B cell (primary cell): Measurements from ENCODE around the gene ANKHD1. TPM values are rescaled to one million over a fixed set of nuclear protein-coding genes. Genes with fewer than 3 reads are reported as not detected.

Source experiments
- ATAC-seq: fragments of 200-7000 bp; cut with Tn5 transposase; one replicate; pipeline ENCODE4 v1.10.0; 2021; ENCODE audit warnings: low read depth, mild to moderate bottlenecking, moderate number of reproducible peaks, moderate library complexity
- CTCF ChIA-PET: fragments of 350-600 bp; sonication (Branson Sonifier 250); formaldehyde crosslinking; loops from one replicate; lab custom pipeline; 2021; ENCODE audit warnings: antibody characterized with exemption, inconsistent platforms; lab: Charles Lee
- POLR2A ChIA-PET: fragments of 350-600 bp; sonication (Branson Sonifier 250); formaldehyde crosslinking; loops from one replicate; lab custom pipeline; 2021; ENCODE audit warnings: antibody characterized with exemption; lab: Charles Lee
- DNase-seq: peaks from one replicate; pipeline ENCODE4 v3.0.0; 2013
- H2AFZ ChIP-seq: 2 replicates; pipeline ENCODE4 v1.6.1; 2012; ENCODE audit warnings: mild to moderate bottlenecking, low read depth, low read length; ENCODE audit not compliant: insufficient read depth, poor library complexity, severe bottlenecking
- H3K27ac ChIP-seq, 2 donors: 1 replicate in 1 of 2; 2 replicates in 1 of 2; pipeline ENCODE4 v1.5.1; 2012 to 2013; ENCODE audit warnings: low read length in 2 of 2, mild to moderate bottlenecking in 2 of 2, moderate library complexity in 1 of 2
- H3K27me3 ChIP-seq, 4 experiments: fragments of 200-600 bp in 1 of 4; sonication (generic) in 1 of 4; replicated peaks in 1 of 4; 1 replicate in 2 of 4; 2 replicates in 2 of 4; pipeline versions ENCODE4 v1.6.1 to v1.7.0; 2013 to 2016; ENCODE audit warnings: low read length in 3 of 4, mild to moderate bottlenecking in 2 of 4, mixed read lengths in 1 of 4, moderate library complexity in 1 of 4; ENCODE audit not compliant: insufficient read depth in 4 of 4, control insufficient read depth in 3 of 4; ENCODE audit errors: control extremely low read depth in 1 of 4
- H3K36me3 ChIP-seq, 2 experiments: replicated peaks in 1 of 2; 1 replicate in 1 of 2; 2 replicates in 1 of 2; pipeline versions ENCODE4 v1.6.1 to v1.7.1; 2013; ENCODE audit warnings: low read length in 1 of 2; ENCODE audit not compliant: insufficient read depth in 2 of 2, control insufficient read depth in 1 of 2; ENCODE audit errors: control extremely low read depth in 1 of 2, extremely low read depth in 1 of 2
- H3K4me1 ChIP-seq, 2 donors: fragments of 200-600 bp in 1 of 2; sonication (generic) in 1 of 2; 1 replicate in 1 of 2; 2 replicates in 1 of 2; pipeline versions ENCODE4 v1.5.1 to v1.6.1; 2013 to 2017; ENCODE audit warnings: low read length in 2 of 2; ENCODE audit not compliant: control insufficient read depth in 2 of 2, insufficient read depth in 2 of 2
- H3K4me2 ChIP-seq: replicated peaks from 2 replicates; pipeline ENCODE3; 2012; ENCODE audit warnings: mild to moderate bottlenecking, low read depth, low read length; ENCODE audit not compliant: poor library complexity, severe bottlenecking
- H3K4me3 ChIP-seq, 5 experiments: fragments of 200-600 bp in 1 of 5; sonication (generic) in 1 of 5; 1 replicate in 3 of 5; 2 replicates in 2 of 5; pipeline versions ENCODE4 v1.5.1 to v1.7.0; 2011 to 2016; ENCODE audit warnings: low read length in 4 of 5, mild to moderate bottlenecking in 4 of 5, low read depth in 2 of 5, control low read depth in 1 of 5, moderate library complexity in 1 of 5; ENCODE audit not compliant: insufficient read depth in 1 of 5; ENCODE audit errors: control extremely low read depth in 1 of 5, extremely low read depth in 1 of 5
- H3K79me2 ChIP-seq: fragments of 200-600 bp; sonication (generic); one replicate; pipeline ENCODE4 v1.6.0; 2016; ENCODE audit warnings: low read length; ENCODE audit not compliant: control insufficient read depth, insufficient read depth
- H3K9ac ChIP-seq: fragments of 200-600 bp; sonication (generic); 2 replicates; pipeline ENCODE4 v1.6.1; 2017; ENCODE audit warnings: mild to moderate bottlenecking, low read length, moderate library complexity
- H3K9me3 ChIP-seq, 3 donors: one replicate each; pipeline versions ENCODE4 v1.6.1 to v1.7.1; 2013; ENCODE audit warnings: low read length in 2 of 3; ENCODE audit not compliant: control insufficient read depth in 2 of 3, insufficient read depth in 1 of 3; ENCODE audit errors: control extremely low read depth in 1 of 3
- H4K20me1 ChIP-seq: 2 replicates; pipeline ENCODE4 v1.6.0; 2012; ENCODE audit warnings: mild to moderate bottlenecking, low read length; ENCODE audit not compliant: insufficient read depth, control insufficient read depth, poor library complexity, severe bottlenecking
- H3K27ac Mint-ChIP-seq: one replicate; pipeline ENCODE4 v1.8.0; 2021; ENCODE audit warnings: mixed read lengths
- H3K27me3 Mint-ChIP-seq: one replicate; pipeline ENCODE4 v1.8.0; 2021; ENCODE audit warnings: mixed read lengths
- H3K4me1 Mint-ChIP-seq: one replicate; pipeline ENCODE4 v1.8.0; 2021; ENCODE audit warnings: mixed read lengths
- H3K4me3 Mint-ChIP-seq: one replicate; pipeline ENCODE4 v1.8.0; 2021; ENCODE audit warnings: mixed read lengths
- H3K9me3 Mint-ChIP-seq: one replicate; pipeline ENCODE4 v1.8.0; 2022; ENCODE audit warnings: mixed read lengths; ENCODE audit not compliant: insufficient read depth
- EZH2 ChIP-seq: IDR thresholded peaks from 2 replicates; pipeline ENCODE4 v1.6.1; 2012; ENCODE audit warnings: borderline replicate concordance, low read depth, mild to moderate bottlenecking, moderate library complexity, low read length; ENCODE audit not compliant: insufficient read depth, poor library complexity, severe bottlenecking
- WGBS: methylation state at CpG from one replicate; pipeline ENCODE4 v1.1.5; 2013; ENCODE audit warnings: missing lambda C conversion rate; ENCODE audit not compliant: insufficient coverage; 5-methylcytosine and 5-hydroxymethylcytosine counted together
- intact Hi-C: fragments of 100-400 bp; cut with micrococcal nuclease; formaldehyde crosslinking; loops from one replicate; pipeline ENCODE4 v1.10.0; 2022
- polyA plus RNA-seq: library from polyadenylated mRNA; depleted of rRNA; stranded (reverse); fragments of >200 nt; gene quantifications from 2 replicates; pipeline ENCODE4 v1.2.3, GENCODE V29; 2012
- total RNA-seq, 2 donors: library from RNA; stranded (reverse); fragments of 120-200 nt in 1 of 2; gene quantifications; 1 replicate in 1 of 2; 2 replicates in 1 of 2; pipeline versions ENCODE4 v1.2.3 to v1.2.4, GENCODE V29; 2013 to 2022
- TF ChIP-seq, protein P1 (sequence below): fragments of 200-600 bp; IDR thresholded peaks from one replicate; pipeline ENCODE4 v1.8.0; 2022; ENCODE audit warnings: antibody characterized with exemption, mild to moderate bottlenecking

Gene ANKHD1
- total and polyA plus RNA-seq, 2 donors (not counting 1 experiment from before 2014, with no cell fraction given): 96.3 to 246 TPM

DNA sequence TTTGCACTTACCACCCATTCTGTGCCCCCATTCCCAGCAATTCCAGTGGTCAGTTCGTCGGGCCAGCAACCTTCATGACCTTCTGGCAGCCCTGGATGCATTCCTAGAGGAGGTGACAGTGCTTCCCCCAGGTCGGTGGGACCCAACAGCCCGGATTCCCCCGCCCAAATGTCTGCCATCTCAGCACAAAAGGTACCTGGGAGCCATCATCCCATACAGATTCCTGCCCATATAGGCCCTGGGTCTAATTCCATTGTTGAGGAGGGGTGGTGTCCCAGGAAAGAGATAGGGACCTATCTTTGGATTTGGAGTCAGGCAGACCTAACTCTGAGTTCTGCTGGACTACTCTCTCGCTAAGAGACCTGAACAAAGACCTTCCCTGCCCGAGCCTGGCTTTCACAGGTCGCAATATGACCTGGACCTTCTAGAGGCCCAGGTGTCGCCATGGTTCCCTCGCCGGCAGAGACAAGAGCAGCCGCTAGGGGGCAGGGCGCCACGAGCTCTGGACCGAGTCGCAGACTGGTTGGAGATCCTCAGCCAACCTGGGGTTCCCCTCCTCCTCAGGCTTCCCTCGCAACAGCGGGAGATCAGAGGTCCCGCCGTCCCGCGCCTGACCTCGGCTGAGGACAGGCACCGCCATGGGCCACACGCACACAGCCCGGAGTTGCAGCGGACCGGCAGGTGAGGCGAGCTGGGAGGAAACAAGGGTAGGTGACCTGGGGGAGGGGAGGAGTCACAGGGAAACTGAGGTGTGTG is 38.6 kb upstream of the ANKHD1 start:
- ChIA-PET POLR2A (no interaction called here), CTCF (interaction anchor here (0.6 to 7.7 kb wide), 21 partner anchors 8 to 1229 kb away, joined by 3 to 117 read pairs (median 3); partner anchors contain the start of gene HBEGF)
- peak; percentile 94 for ATAC-seq
- H3K9me3 Mint-ChIP-seq: no peaks in the 10 kb centered on the region
- Histone ChIP-seq H3K79me2 (no peaks in the 10 kb centered on the region), H3K27ac (no peak overlapping the region), H3K9me3 (no peaks in the 10 kb centered on the region), H3K4me2 (peak overlapping the region; percentile 89), H4K20me1 (no peaks in the 10 kb centered on the region), H3K36me3 (no peaks in the 10 kb centered on the region), H3K4me1 (peaks cover 4 to 7% of the 10 kb centered on the region in 2 donors), H2AFZ (peak overlapping the region; percentile 76), H3K9ac (peak overlapping the region; percentile 44), H3K27me3 (no peaks in the 10 kb centered on the region), H3K4me3 (peak overlapping the region in 3 of 5 experiments; percentile 15 to 48 (median 29))
- peak; percentile 84 for DNase-seq
- 12% methylated on average over 28 of the region's 29 CpGs for WGBS
- H3K27me3 Mint-ChIP-seq: peaks cover 6% of the 10 kb centered on the region
- H3K4me3 Mint-ChIP-seq: peak overlapping the region; percentile 82
- intact Hi-C loops: loop anchor here (1.0 kb wide), 1 partner anchor 357 kb away; no protein-coding TSS in a partner anchor
- H3K4me1 Mint-ChIP-seq: peaks cover 5% of the 10 kb centered on the region
- peak overlapping the region; percentile 46 for H3K27ac Mint-ChIP-seq
- TF ChIP-seq EZH2: no peak
- TF ChIP-seq, protein P1, sequence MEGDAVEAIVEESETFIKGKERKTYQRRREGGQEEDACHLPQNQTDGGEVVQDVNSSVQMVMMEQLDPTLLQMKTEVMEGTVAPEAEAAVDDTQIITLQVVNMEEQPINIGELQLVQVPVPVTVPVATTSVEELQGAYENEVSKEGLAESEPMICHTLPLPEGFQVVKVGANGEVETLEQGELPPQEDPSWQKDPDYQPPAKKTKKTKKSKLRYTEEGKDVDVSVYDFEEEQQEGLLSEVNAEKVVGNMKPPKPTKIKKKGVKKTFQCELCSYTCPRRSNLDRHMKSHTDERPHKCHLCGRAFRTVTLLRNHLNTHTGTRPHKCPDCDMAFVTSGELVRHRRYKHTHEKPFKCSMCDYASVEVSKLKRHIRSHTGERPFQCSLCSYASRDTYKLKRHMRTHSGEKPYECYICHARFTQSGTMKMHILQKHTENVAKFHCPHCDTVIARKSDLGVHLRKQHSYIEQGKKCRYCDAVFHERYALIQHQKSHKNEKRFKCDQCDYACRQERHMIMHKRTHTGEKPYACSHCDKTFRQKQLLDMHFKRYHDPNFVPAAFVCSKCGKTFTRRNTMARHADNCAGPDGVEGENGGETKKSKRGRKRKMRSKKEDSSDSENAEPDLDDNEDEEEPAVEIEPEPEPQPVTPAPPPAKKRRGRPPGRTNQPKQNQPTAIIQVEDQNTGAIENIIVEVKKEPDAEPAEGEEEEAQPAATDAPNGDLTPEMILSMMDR: peak; percentile 97
